Glutamatergic neuron (in vitro differentiated cells): ENCODE data around the gene NOP16. TPM values are rescaled to one million over a fixed set of nuclear protein-coding genes. Genes with fewer than 3 reads are reported as not detected.

Experiments used
- DNase-seq: peaks from one replicate; pipeline ENCODE4 v3.0.0; 2022
- H3K27ac Mint-ChIP-seq: one replicate; pipeline ENCODE4 v1.8.0; 2020; ENCODE audit warnings: mild to moderate bottlenecking, mixed read lengths, inconsistent platforms; ENCODE audit not compliant: unreplicated experiment
- H3K27me3 Mint-ChIP-seq: one replicate; pipeline ENCODE4 v1.8.0; 2020; ENCODE audit warnings: mild to moderate bottlenecking, moderate library complexity, mixed read lengths, inconsistent platforms; ENCODE audit not compliant: unreplicated experiment
- H3K36me3 Mint-ChIP-seq: one replicate; pipeline ENCODE4 v1.8.0; 2020; ENCODE audit warnings: mild to moderate bottlenecking, mixed read lengths, inconsistent platforms; ENCODE audit not compliant: unreplicated experiment
- H3K4me1 Mint-ChIP-seq: one replicate; pipeline ENCODE4 v1.8.0; 2020; ENCODE audit warnings: mild to moderate bottlenecking, low read depth, mixed read lengths, inconsistent platforms; ENCODE audit not compliant: unreplicated experiment
- H3K4me3 Mint-ChIP-seq: one replicate; pipeline ENCODE4 v1.8.0; 2020; ENCODE audit warnings: mild to moderate bottlenecking, mixed read lengths, inconsistent platforms; ENCODE audit not compliant: unreplicated experiment
- H3K9me3 Mint-ChIP-seq: one replicate; pipeline ENCODE4 v1.8.0; 2020; ENCODE audit warnings: mild to moderate bottlenecking, moderate library complexity, mixed read lengths, inconsistent platforms; ENCODE audit not compliant: unreplicated experiment
- CTCF ChIP-seq: fragments of 200-600 bp; sonication (generic); IDR thresholded peaks from one replicate; pipeline ENCODE4 v1.5.0; 2021; ENCODE audit not compliant: partially characterized antibody, unreplicated experiment
- total RNA-seq: library from RNA; stranded (reverse); fragmentation: NEBNext Ultra II Directional; extraction: Animal tissue kit (Norgen Biotek cat#: 25700); gene quantifications from one replicate; pipeline ENCODE4 v1.2.1, GENCODE V29; 2021; ENCODE audit not compliant: unreplicated experiment

The NOP16 gene
- total RNA-seq, 1 donor from 2014 or later: 18.6 TPM

- DNase-seq: no peak
- Mint-ChIP-seq H3K4me1 (peaks cover 12% of the 10 kb centered on the region), H3K36me3 (no peaks in the 10 kb centered on the region), H3K27me3 (peaks cover 3% of the 10 kb centered on the region), H3K27ac (no peak overlapping the region), H3K9me3 (peaks cover 3% of the 10 kb centered on the region), H3K4me3 (no peak overlapping the region)
- no peak for TF ChIP-seq CTCF
Observed at GRCh38 chr5:176406436-176407052, 18.1 kb upstream of the NOP16 start.

GRCh38 chr5:176405656-176406435 is 17.4 kb upstream of the NOP16 start:
- H3K4me1 Mint-ChIP-seq: peaks cover 16% of the 10 kb centered on the region
- no peak overlapping the region for H3K27ac Mint-ChIP-seq
- no peak for DNase-seq
- peak; percentile 26 for TF ChIP-seq CTCF
- H3K9me3 Mint-ChIP-seq: peaks cover 1% of the 10 kb centered on the region
- H3K27me3 Mint-ChIP-seq: peaks cover 3% of the 10 kb centered on the region
- H3K4me3 Mint-ChIP-seq: no peak overlapping the region
- H3K36me3 Mint-ChIP-seq: no peaks in the 10 kb centered on the region

GRCh38 chr5:176401281-176402205 is 13.1 kb upstream of the NOP16 start:
- no peak for DNase-seq
- peaks cover 2% of the 10 kb centered on the region for H3K9me3 Mint-ChIP-seq
- H3K27me3 Mint-ChIP-seq: peaks cover 7% of the 10 kb centered on the region
- H3K36me3 Mint-ChIP-seq: no peaks in the 10 kb centered on the region
- TF ChIP-seq CTCF: no peak
- H3K27ac Mint-ChIP-seq: peak overlapping the region; percentile 62
- peaks cover 28% of the 10 kb centered on the region for H3K4me1 Mint-ChIP-seq
- H3K4me3 Mint-ChIP-seq: peak overlapping the region; percentile 70

- Mint-ChIP-seq H3K9me3 (peaks cover 2% of the 10 kb centered on the region), H3K4me3 (no peak overlapping the region), H3K27me3 (peaks cover 9% of the 10 kb centered on the region), H3K36me3 (no peaks in the 10 kb centered on the region), H3K4me1 (peaks cover 33% of the 10 kb centered on the region), H3K27ac (peak overlapping the region; percentile 15)
- TF ChIP-seq CTCF: no peak
- no peak for DNase-seq
Observed at GRCh38 chr5:176400382-176401156, 12.2 kb upstream of the NOP16 start.
